Measurements from ENCODE around the gene MBTPS1.

DNA sequence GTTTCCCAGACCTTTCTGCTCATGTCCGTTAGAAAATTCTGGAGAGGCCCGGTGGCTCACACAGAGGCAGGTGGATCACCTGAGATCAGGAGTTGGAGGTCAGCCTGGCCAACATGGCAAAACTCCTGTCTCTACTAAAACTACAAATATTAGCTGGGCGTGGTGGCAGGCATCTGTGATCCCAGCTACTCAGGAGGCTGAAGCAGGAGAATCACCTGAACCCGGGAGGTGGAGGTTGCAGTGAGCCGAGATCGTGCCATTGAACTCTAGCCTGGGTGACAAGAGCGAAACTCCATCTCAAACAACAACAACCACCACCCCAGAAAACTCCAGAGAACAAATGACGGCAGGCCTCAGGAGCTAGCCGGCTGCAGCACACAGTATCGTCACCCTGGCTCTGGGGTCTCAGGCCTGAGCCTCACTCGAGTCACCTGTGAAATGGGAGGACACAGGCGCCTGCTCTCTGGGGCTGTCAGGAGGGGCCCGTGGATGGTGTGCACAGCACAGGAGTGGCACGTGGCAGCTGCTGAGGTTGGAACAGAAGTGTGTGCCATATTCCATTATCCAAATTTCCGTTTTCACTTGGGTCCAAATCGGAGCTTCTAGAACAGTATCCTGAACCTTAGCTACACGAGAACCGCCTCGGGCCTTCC is 70.8 kb downstream of the MBTPS1 start:
- TF ChIP-seq, protein P1, sequence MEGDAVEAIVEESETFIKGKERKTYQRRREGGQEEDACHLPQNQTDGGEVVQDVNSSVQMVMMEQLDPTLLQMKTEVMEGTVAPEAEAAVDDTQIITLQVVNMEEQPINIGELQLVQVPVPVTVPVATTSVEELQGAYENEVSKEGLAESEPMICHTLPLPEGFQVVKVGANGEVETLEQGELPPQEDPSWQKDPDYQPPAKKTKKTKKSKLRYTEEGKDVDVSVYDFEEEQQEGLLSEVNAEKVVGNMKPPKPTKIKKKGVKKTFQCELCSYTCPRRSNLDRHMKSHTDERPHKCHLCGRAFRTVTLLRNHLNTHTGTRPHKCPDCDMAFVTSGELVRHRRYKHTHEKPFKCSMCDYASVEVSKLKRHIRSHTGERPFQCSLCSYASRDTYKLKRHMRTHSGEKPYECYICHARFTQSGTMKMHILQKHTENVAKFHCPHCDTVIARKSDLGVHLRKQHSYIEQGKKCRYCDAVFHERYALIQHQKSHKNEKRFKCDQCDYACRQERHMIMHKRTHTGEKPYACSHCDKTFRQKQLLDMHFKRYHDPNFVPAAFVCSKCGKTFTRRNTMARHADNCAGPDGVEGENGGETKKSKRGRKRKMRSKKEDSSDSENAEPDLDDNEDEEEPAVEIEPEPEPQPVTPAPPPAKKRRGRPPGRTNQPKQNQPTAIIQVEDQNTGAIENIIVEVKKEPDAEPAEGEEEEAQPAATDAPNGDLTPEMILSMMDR (IDR thresholded peaks at IDR 0.05): no peak
- no peak for TF ChIP-seq POLR2A (IDR thresholded peaks at IDR 0.05)

All from thyroid gland (tissue), 4 donors.